Keratinocyte (primary cell): ENCODE measurements around the gene CACNA2D1. TPM values are rescaled to one million over a fixed set of nuclear protein-coding genes. Genes with fewer than 3 reads are reported as not detected.

Experiments
- DNase-seq: peaks from one replicate; pipeline ENCODE4 v3.0.0-alpha.2; 2011; ENCODE audit warnings: low read depth, missing footprints, low spot score
- FAIRE-seq: peaks from 2 replicates; lab custom pipeline; 2011; peaks lifted over from hg19 to GRCh38; lab: Jason Lieb, UNC
- H2AFZ ChIP-seq: 2 replicates; pipeline ENCODE4 v1.6.0; 2012; ENCODE audit warnings: low read length, control low read depth, inconsistent platforms; ENCODE audit not compliant: control insufficient read depth
- H3K27ac ChIP-seq: 2 replicates; pipeline ENCODE4 v1.5.1; 2011; ENCODE audit warnings: low read length; ENCODE audit not compliant: control insufficient read depth, insufficient read depth
- H3K27me3 ChIP-seq: 3 replicates; pipeline ENCODE4 v1.6.0; 2011; ENCODE audit warnings: low read length; ENCODE audit not compliant: control insufficient read depth, insufficient read depth; ENCODE audit errors: extremely low read depth
- H3K36me3 ChIP-seq, 2 experiments: 2 replicates in 1 of 2; 3 replicates in 1 of 2; pipeline ENCODE4 v1.5.1; 2011; ENCODE audit warnings: low read length in 2 of 2, mild to moderate bottlenecking in 1 of 2; ENCODE audit not compliant: control insufficient read depth in 2 of 2, insufficient read depth in 2 of 2; ENCODE audit errors: extremely low read depth in 1 of 2
- H3K4me1 ChIP-seq: 3 replicates; pipeline ENCODE4 v1.5.1; 2011; ENCODE audit warnings: low read length; ENCODE audit not compliant: control insufficient read depth, insufficient read depth; ENCODE audit errors: extremely low read depth
- H3K4me2 ChIP-seq: 3 replicates; pipeline ENCODE4 v1.6.0; 2011; ENCODE audit warnings: low read depth, low read length; ENCODE audit not compliant: control insufficient read depth, insufficient read depth; ENCODE audit errors: extremely low read depth
- H3K4me3 ChIP-seq, 3 experiments: fragments of 200-600 bp in 1 of 3; sonication (generic) in 1 of 3; 2 replicates in 2 of 3; 3 replicates in 1 of 3; pipeline ENCODE4 v1.5.1; 2011 to 2016; ENCODE audit warnings: low read length in 3 of 3, mild to moderate bottlenecking in 3 of 3, control low read depth in 2 of 3, inconsistent platforms in 1 of 3, low read depth in 1 of 3, mixed read lengths in 1 of 3, mixed run types in 1 of 3, moderate library complexity in 1 of 3; ENCODE audit not compliant: control insufficient read depth in 2 of 3, insufficient read depth in 2 of 3; ENCODE audit errors: extremely low read depth in 1 of 3
- H3K79me2 ChIP-seq: 2 replicates; pipeline ENCODE4 v1.6.0; 2012; ENCODE audit warnings: low read length; ENCODE audit not compliant: control insufficient read depth, insufficient read depth
- H3K9ac ChIP-seq: 3 replicates; pipeline ENCODE4 v1.6.0; 2011; ENCODE audit warnings: low read length; ENCODE audit not compliant: control insufficient read depth, insufficient read depth; ENCODE audit errors: extremely low read depth
- H3K9me1 ChIP-seq: 3 replicates; pipeline ENCODE4 v1.6.0; 2011; ENCODE audit warnings: low read length; ENCODE audit not compliant: control insufficient read depth, insufficient read depth; ENCODE audit errors: extremely low read depth
- H3K9me3 ChIP-seq: 2 replicates; pipeline ENCODE4 v1.5.1; 2012; ENCODE audit warnings: low read depth, low read length; ENCODE audit not compliant: control insufficient read depth
- H4K20me1 ChIP-seq: 3 replicates; pipeline ENCODE4 v1.6.0; 2011; ENCODE audit warnings: low read length; ENCODE audit not compliant: control insufficient read depth, insufficient read depth; ENCODE audit errors: extremely low read depth
- CTCF ChIP-seq, 3 experiments: IDR thresholded peaks in 1 of 3; conservative IDR thresholded peaks in 1 of 3; optimal IDR thresholded peaks in 1 of 3; 2 replicates in 2 of 3; 3 replicates in 1 of 3; pipeline versions ENCODE3 to v1.5.1; 2011; ENCODE audit warnings: low read length in 3 of 3, mild to moderate bottlenecking in 3 of 3, moderate library complexity in 2 of 3, control low read depth in 1 of 3, inconsistent platforms in 1 of 3; ENCODE audit not compliant: insufficient read depth in 2 of 3; ENCODE audit errors: extremely low read depth in 1 of 3
- EZH2 ChIP-seq: IDR thresholded peaks from one replicate; pipeline ENCODE4 v1.6.1; 2012; ENCODE audit warnings: inconsistent platforms, mild to moderate bottlenecking, low read length, moderate library complexity
- dilution Hi-C: fragments of 300-500 bp; cut with MboI; formaldehyde crosslinking; loops from one replicate; pipeline ENCODE4 v1.7.0; 2020; ENCODE audit warnings: low sequenced_read_pairs; ENCODE audit not compliant: extremely low pct_ligation_motif_present
- polyA plus RNA-seq, 5 experiments: library from polyadenylated mRNA; depleted of rRNA in 3 of 5; stranded (reverse) in 3 of 5; stranded (forward) in 1 of 5; unstranded in 1 of 5; fragments of >200 nt; gene quantifications; 1 replicate in 1 of 5; 2 replicates in 3 of 5; 3 replicates in 1 of 5; pipeline versions ENCODE4 v1.2.1 to v1.2.3, GENCODE V29; 2011 to 2012; ENCODE audit warnings: missing spikeins in 2 of 5, low read depth in 1 of 5, low replicate concordance in 1 of 5

The CACNA2D1 gene
- polyA plus RNA-seq, 1 donor (not counting 4 experiments of a cell fraction or from before 2014, with no cell fraction given) = 1.8 TPM

- H3K9me1 ChIP-seq = no peaks in the 10 kb centered on the region
- H3K36me3 ChIP-seq = no peaks in the 10 kb centered on the region
- H3K4me2 ChIP-seq = no peak overlapping the region
- dilution Hi-C loops = no loop called here
- no peak for DNase-seq
- H3K4me3 ChIP-seq = no peak overlapping the region
- H3K27ac ChIP-seq = no peak overlapping the region
- no peaks in the 10 kb centered on the region for H4K20me1 ChIP-seq
- H3K27me3 ChIP-seq = no peaks in the 10 kb centered on the region
- H3K9me3 ChIP-seq = no peaks in the 10 kb centered on the region
- H3K9ac ChIP-seq = no peak overlapping the region
- no peak overlapping the region for H2AFZ ChIP-seq
- FAIRE-seq = no peak
- H3K4me1 ChIP-seq = no peaks in the 10 kb centered on the region
- TF ChIP-seq EZH2 (no peak), CTCF (optimal IDR thresholded peaks at IDR 0.05 in 1 of 3, IDR thresholded peaks at IDR 0.05 in 1 of 3, conservative IDR thresholded peaks at IDR 0.05 in 1 of 3; ENCODE audit: extremely low read depth in 1 of 3, insufficient read depth in 2 of 3, low read length in 3 of 3) (no peak)
- H3K79me2 ChIP-seq = no peaks in the 10 kb centered on the region
These were observed 356.5 kb downstream of the CACNA2D1 start for GRCh38 chr7:82087099-82087498.

GRCh38 chr7:82085116-82085515 is 358.5 kb downstream of the CACNA2D1 start:
- FAIRE-seq (no peak), DNase-seq (no peak)
- Histone ChIP-seq H3K9me1 (no peaks in the 10 kb centered on the region), H3K27me3 (no peaks in the 10 kb centered on the region), H4K20me1 (no peaks in the 10 kb centered on the region), H3K4me2 (no peak overlapping the region), H3K9me3 (no peaks in the 10 kb centered on the region), H3K9ac (no peak overlapping the region), H2AFZ (no peak overlapping the region), H3K27ac (no peak overlapping the region), H3K36me3 (no peaks in the 10 kb centered on the region), H3K4me1 (no peaks in the 10 kb centered on the region), H3K4me3 (no peak overlapping the region), H3K79me2 (no peaks in the 10 kb centered on the region)
- TF ChIP-seq CTCF (optimal IDR thresholded peaks at IDR 0.05 in 1 of 3, IDR thresholded peaks at IDR 0.05 in 1 of 3, conservative IDR thresholded peaks at IDR 0.05 in 1 of 3; ENCODE audit: extremely low read depth in 1 of 3, insufficient read depth in 2 of 3, low read length in 3 of 3) (no peak), EZH2 (no peak)
- dilution Hi-C loops = no loop called here
